Testis (tissue), 2 donors: ENCODE data around the gene MT1B.
"Not testable (repeated sequence)": the region's sequence is repeated elsewhere in the genome, so short reads cannot be mapped to it uniquely, and the experiment has no call there.

Experiments
- POLR2A ChIP-seq: fragments of 450-650 bp; IDR thresholded peaks from one replicate; pipeline ENCODE4 v1.6.1; 2017; ENCODE audit warnings: antibody characterized with exemption, mild to moderate bottlenecking, moderate library complexity
- TF ChIP-seq, protein P1 (sequence below), 3 experiments: fragments of 450-650 bp in 2 of 3; fragments of 200-600 bp in 1 of 3; sonication (generic) in 1 of 3; IDR thresholded peaks; one replicate each; pipeline ENCODE4 v1.5.1; 2016 to 2019; ENCODE audit warnings: antibody characterized with exemption in 3 of 3, mild to moderate bottlenecking in 2 of 3, moderate library complexity in 1 of 3

DNA sequence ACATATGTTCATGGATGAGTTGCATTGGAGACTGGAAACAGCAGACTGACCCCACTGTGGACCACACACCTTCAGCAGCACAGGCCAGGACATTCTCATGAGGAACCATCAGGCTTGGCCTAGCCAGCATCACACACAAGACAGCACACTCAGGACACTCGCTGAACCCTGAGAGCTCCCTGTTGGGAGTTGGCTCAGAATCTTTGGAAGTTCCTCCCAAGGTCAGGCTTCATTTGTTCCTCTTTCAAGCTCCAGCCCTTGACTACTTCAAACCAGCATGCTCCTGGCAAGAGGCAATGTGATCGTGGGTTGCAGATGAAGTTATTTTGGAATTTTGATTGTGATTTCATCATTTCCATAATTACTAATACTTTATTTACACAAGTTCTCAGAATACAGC lies 20.0 kb downstream of the MT1B start:
- TF ChIP-seq, protein P1, sequence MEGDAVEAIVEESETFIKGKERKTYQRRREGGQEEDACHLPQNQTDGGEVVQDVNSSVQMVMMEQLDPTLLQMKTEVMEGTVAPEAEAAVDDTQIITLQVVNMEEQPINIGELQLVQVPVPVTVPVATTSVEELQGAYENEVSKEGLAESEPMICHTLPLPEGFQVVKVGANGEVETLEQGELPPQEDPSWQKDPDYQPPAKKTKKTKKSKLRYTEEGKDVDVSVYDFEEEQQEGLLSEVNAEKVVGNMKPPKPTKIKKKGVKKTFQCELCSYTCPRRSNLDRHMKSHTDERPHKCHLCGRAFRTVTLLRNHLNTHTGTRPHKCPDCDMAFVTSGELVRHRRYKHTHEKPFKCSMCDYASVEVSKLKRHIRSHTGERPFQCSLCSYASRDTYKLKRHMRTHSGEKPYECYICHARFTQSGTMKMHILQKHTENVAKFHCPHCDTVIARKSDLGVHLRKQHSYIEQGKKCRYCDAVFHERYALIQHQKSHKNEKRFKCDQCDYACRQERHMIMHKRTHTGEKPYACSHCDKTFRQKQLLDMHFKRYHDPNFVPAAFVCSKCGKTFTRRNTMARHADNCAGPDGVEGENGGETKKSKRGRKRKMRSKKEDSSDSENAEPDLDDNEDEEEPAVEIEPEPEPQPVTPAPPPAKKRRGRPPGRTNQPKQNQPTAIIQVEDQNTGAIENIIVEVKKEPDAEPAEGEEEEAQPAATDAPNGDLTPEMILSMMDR (IDR thresholded peaks at IDR 0.05) = not testable (repeated sequence)
- not testable (repeated sequence) for TF ChIP-seq POLR2A
